ENCODE data around the gene ORC3.
"Not testable (repeated sequence)": the region's sequence is repeated elsewhere in the genome, so short reads cannot be mapped to it uniquely, and the experiment has no call there.

Gene ORC3

DNA sequence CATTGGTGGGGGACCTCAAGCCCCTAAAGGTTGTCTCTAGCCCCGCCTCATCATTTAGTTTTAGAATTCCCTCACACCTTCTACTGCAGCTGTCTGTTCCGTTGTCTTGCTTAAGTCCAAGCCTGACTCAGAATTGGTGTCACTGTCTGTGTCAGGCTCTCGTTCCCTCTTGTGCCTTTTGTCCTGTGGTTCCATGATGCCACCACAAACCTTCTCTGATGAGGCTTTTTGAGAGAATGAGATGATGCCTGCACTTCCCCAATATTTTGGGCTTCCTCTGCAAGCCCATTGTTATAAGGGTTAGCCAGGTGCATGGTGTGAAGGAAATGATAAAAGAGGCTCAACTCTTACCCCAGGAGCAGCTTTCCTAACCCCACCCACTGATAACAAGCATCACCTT is 120.2 kb downstream of the ORC3 start:
- TF ChIP-seq, protein P1, sequence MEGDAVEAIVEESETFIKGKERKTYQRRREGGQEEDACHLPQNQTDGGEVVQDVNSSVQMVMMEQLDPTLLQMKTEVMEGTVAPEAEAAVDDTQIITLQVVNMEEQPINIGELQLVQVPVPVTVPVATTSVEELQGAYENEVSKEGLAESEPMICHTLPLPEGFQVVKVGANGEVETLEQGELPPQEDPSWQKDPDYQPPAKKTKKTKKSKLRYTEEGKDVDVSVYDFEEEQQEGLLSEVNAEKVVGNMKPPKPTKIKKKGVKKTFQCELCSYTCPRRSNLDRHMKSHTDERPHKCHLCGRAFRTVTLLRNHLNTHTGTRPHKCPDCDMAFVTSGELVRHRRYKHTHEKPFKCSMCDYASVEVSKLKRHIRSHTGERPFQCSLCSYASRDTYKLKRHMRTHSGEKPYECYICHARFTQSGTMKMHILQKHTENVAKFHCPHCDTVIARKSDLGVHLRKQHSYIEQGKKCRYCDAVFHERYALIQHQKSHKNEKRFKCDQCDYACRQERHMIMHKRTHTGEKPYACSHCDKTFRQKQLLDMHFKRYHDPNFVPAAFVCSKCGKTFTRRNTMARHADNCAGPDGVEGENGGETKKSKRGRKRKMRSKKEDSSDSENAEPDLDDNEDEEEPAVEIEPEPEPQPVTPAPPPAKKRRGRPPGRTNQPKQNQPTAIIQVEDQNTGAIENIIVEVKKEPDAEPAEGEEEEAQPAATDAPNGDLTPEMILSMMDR (IDR thresholded peaks at IDR 0.05; ENCODE audit: insufficient read depth, low read length, missing control alignments) = no peak
- POLR2A ChIA-PET = no interaction called here
- no peak for DNase-seq (ENCODE audit: low read depth, low spot score)
- CTCF ChIA-PET = no interaction called here
- no peak overlapping the region for H3K4me3 ChIP-seq (ENCODE audit: low read depth, low read length)

DNA sequence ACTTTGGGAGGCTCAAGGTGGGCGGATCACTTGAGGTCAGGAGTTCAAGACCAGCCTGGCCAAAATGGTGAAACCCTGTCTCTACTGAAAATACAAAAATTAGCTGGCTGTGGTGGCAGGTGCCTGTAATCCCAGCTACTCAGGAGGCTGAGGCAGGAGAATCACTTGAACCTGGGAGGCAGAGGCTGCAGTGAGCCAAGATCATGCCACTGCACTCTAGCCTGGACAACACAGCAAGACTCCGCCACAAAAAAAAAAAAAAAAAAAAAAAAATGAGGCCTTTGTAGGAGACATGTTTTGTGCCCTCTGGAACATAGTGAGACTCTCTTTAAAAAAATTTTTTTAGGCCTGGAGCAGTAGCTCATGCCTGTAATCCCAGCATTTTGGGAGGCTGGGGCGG is 122.8 kb downstream of the ORC3 start:
- DNase-seq (ENCODE audit: low read depth, low spot score); POLR2A ChIA-PET; H3K4me3 ChIP-seq (ENCODE audit: low read depth, low read length); CTCF ChIA-PET: not testable (repeated sequence)

DNA sequence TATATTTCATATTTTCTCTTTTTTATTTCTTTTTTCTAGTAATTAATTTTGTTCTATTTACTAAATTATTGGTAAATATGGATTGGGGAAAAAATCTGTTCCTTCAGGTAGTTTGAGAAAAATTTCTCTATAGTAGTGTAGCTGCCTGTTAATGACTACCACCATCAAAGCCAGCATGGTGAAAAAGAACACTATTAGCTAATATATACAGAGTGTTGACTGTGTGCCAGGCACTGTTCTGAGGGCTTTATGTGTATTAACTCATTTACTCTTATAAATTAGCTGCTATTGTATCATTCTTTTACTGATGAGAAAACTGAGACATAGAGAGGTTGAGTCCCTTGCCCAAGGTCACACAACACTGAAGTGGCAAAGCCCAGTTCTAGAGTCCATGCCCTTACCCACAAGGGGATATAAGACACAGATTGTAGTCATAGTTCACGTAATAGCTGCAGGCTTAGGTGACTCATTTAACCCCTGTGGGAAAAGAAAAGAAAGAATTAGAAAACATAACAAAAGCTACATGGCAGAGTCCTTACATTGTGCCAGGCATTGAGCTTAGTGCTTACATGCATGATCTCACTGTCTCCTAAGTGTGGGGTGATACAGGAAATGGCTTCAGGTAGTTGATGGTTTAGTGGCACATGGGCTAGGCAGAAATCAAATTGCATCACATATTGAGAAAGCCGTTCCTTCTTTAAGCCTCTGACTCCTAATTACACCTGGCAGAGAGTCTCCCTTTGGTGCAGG is 124.3 kb downstream of the ORC3 start:
- POLR2A ChIA-PET = interaction anchor here (1.0 to 1.4 kb wide), 2 partner anchors 8 to 11 kb away, joined by 3 to 4 read pairs; no protein-coding TSS in a partner anchor

More for the DNA sequence above, 124.3 kb downstream of the ORC3 start:
- TF ChIP-seq, protein P1 (IDR thresholded peaks at IDR 0.05; ENCODE audit: insufficient read depth, low read length, missing control alignments) = no peak
- CTCF ChIA-PET = no interaction called here
- DNase-seq (ENCODE audit: low read depth, low spot score) = no peak
- H3K4me3 ChIP-seq (ENCODE audit: low read depth, low read length) = no peak overlapping the region
